Upper lobe of left lung (tissue), 4 donors: ENCODE data around the gene RBM5.
A peak's percentile ranks its signal among the peaks of the same experiment; 100 is the strongest.

Experiments
- CTCF ChIP-seq, 6 experiments: fragments of 450-650 bp in 4 of 6; fragments of 200-600 bp in 2 of 6; sonication (generic) in 2 of 6; IDR thresholded peaks; one replicate each; pipeline ENCODE4 v1.5.1; 2016 to 2019; ENCODE audit warnings: antibody characterized with exemption in 6 of 6
- EP300 ChIP-seq, 4 donors: sonication (generic); formaldehyde crosslinking; IDR thresholded peaks; one replicate each; pipeline ENCODE4 v1.5.1; 2017; ENCODE audit warnings: antibody characterized with exemption in 4 of 4, control low read depth in 2 of 4
- POLR2AphosphoS5 ChIP-seq, 2 donors: sonication (generic); formaldehyde crosslinking; IDR thresholded peaks; one replicate each; pipeline ENCODE4 v1.5.1; 2017; ENCODE audit warnings: antibody characterized with exemption in 2 of 2

- TF ChIP-seq POLR2AphosphoS5 (IDR thresholded peaks at IDR 0.05) (peak in 1 of 2 donors; percentile 36), CTCF (IDR thresholded peaks at IDR 0.05) (no peak), EP300 (IDR thresholded peaks at IDR 0.05) (no peak)
Observed at GRCh38 chr3:50163572-50164455, 75.1 kb downstream of the RBM5 start.
